C4-2B (cell line): ENCODE measurements around the gene BLACAT1.

Experiments used
- CTCF ChIP-seq: fragments of 450-650 bp; conservative IDR thresholded peaks from 2 replicates; pipeline ENCODE4 v1.5.1; 2017; ENCODE audit warnings: mild to moderate bottlenecking
- ZFX ChIP-seq: fragments of 450-650 bp; IDR thresholded peaks from 2 replicates; pipeline ENCODE4 v1.6.1; 2017

DNA sequence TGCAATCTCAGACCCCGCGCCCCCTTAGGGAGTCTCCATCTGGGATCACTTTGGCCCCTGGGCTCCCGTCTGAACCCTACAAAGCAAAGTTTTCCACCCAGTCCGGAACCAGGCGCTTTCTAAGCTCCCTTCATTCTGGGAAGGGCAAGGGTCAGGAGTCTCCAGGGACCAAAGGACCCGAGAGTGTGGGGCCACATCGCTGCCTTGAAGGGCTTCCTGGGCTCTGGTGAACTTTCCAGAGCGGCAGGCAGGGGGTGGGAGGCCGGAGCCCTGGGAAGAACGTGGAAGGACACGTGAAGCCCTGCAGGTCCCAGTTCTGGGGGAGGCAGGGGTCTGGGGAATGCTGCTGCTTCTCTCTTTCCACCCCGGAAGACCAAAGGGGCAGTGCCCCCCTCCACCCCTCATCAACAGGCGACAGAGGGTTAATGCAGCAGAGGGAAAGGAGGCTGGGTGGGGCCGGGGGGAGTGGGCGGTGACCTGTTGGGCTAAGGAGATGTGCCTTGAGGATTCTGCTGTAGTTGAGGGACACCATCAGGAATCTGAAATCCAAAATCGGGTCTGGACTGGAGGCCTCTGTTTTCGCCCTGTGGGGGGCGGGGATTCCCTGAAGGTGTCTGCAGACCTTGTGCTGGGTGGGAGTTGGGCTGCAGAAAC, 49.4 kb upstream of the BLACAT1 start:
- TF ChIP-seq CTCF, result no peak
- TF ChIP-seq ZFX, result no peak
